ENCODE measurements around the gene SLC35E1.

DNA sequence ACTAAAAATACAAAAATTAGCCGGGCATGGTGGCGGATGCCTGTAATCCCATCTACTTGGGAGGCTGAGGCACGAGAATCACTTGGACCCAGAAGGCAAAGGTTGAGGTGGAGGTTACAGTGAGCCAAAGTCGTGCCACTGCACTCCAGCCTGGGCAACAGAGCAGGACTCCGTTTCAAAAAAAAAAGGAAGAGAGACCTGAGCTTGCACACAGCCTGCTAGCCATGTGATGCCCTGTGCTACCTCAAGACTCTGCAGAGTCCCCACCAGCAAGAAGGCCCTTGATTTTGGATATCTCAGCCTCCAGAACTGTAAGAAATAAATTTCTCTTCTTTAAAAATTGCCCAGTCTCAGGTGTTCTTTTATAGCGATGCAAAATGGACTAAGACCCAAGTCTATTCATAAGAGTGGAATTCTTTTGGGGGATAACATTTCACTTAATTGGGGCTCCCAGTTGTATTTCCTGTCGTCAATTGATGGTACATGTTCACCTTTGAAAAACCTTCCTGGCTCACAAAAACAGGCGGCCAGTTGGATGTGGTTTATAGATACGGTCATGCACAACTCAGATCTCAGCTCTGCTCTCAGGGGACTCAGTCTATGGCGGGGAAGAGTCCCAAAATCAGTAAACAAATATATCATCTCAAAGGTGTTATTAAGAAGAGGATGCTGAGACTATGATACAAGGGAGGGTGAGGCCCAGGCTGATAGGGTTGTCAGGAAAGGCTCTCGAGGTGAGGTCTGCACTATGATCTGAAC is 27.6 kb downstream of the SLC35E1 start:
- no peak for TF ChIP-seq POLR2AphosphoS5 (IDR thresholded peaks at IDR 0.05; ENCODE audit: low read depth, low read length)
- no peak for TF ChIP-seq TAF1 (IDR thresholded peaks at IDR 0.05; ENCODE audit: low read depth, low read length)

All from GM12891 (cell line).